ENCODE data around the gene RBM14. TPM values are rescaled to one million over a fixed set of nuclear protein-coding genes. Genes with fewer than 3 reads are reported as not detected.
A peak's percentile ranks its signal among the peaks of the same experiment; 100 is the strongest.

The RBM14 gene
- total and polyA plus RNA-seq, 10 of the 15 experiments (the other 5 are each of a cell fraction or from before 2014, with no cell fraction given) = 5.4 to 140 (median 44.5) TPM

- SMC1A ChIA-PET (ENCODE audit: uncharacterized antibody, unreplicated experiment) = interaction anchor here (2.0 kb wide), 1 partner anchor 13 kb away, joined by 6 read pairs; the partner anchor contains the start of gene RBM4
- POLR2A ChIA-PET = interaction anchor here (2.8 kb wide), 1 partner anchor 13 kb away, joined by 12 read pairs; the partner anchor contains the start of gene RBM4
- intact Hi-C loops (cut with micrococcal nuclease; ENCODE audit: unreplicated experiment) (no loop called here), in situ Hi-C loops (cut with MboI) (no loop called here)
- H3K27me3 ChIP-seq (replicated peaks in 1 of 2; ENCODE audit: control insufficient read depth in 2 of 2, insufficient read depth in 2 of 2, low read length in 1 of 2) = no peaks in the 10 kb centered on the region
- no peak overlapping the region for H3K27ac ChIP-seq (ENCODE audit: control insufficient read depth, insufficient read depth)
- DNase-seq (ENCODE audit: low read depth, low spot score) (no peak), FAIRE-seq (no peak), ATAC-seq (peak; percentile 64)
- no TSS peak for BruUV-seq (replicated peaks)
- 6% methylated on average over 1 of the region's 2 CpGs for WGBS (ENCODE audit: insufficient coverage, insufficient replicate concordance, low lambda C conversion rate, missing lambda C conversion rate)
- no peak overlapping the region for H3K4me3 ChIP-seq
- H3K36me3 ChIP-seq (ENCODE audit: control insufficient read depth in 2 of 2, insufficient read depth in 2 of 2, low read length in 1 of 2) = peaks cover 4 to 29% of the 10 kb centered on the region in 2 experiments
- H2AFZ ChIP-seq (ENCODE audit: control insufficient read depth, low read depth, low read length) = no peak overlapping the region
- RAD21 ChIA-PET (ENCODE audit: unreplicated experiment) = no interaction called here
- CTCF ChIA-PET = no interaction called here
- H3K9me3 ChIP-seq (replicated peaks; ENCODE audit: control insufficient read depth, insufficient read depth, low read length) = no peaks in the 10 kb centered on the region
- no peaks in the 10 kb centered on the region for H3K4me1 ChIP-seq (ENCODE audit: control insufficient read depth, insufficient read depth, low read length)
- peaks cover 14% of the 10 kb centered on the region; the same call in 1 of the 2 replicates for H4K20me1 ChIP-seq (ENCODE audit: control insufficient read depth, insufficient read depth)
- H3K4me2 ChIP-seq (ENCODE audit: control insufficient read depth, insufficient read depth) = no peak overlapping the region
- peak; percentile 42; the same call in 1 of the 2 replicates for TF ChIP-seq RUNX3 (IDR thresholded peaks at IDR 0.05; ENCODE audit: low read length)
- no peak for TF ChIP-seq USF1 (IDR thresholded peaks at IDR 0.05; ENCODE audit: borderline replicate concordance, extremely low read length, insufficient read depth, low read depth, low read length)
- peak; percentile 20; the same call in 1 of the 2 replicates for TF ChIP-seq POLR2A (IDR thresholded peaks at IDR 0.05; ENCODE audit: low read depth, low read length)
- TF ChIP-seq MXI1 (IDR thresholded peaks at IDR 0.05; ENCODE audit: low read depth, low read length) = no peak
- no peak for TF ChIP-seq RAD21 (IDR thresholded peaks at IDR 0.05; ENCODE audit: insufficient read depth, low read depth, low read length)
- no peak overlapping the region for H3K9ac ChIP-seq (ENCODE audit: control insufficient read depth, insufficient read depth, low read length)
- peaks cover 33% of the 10 kb centered on the region for H3K79me2 ChIP-seq (ENCODE audit: control insufficient read depth, insufficient read depth, low read length)
These were observed 34.6 kb downstream of the RBM14 start for GRCh38 chr11:66651016-66651415.

GRCh38 chr11:66652651-66653050 lies 36.2 kb downstream of the RBM14 start:
- no peaks in the 10 kb centered on the region for H3K4me1 ChIP-seq (ENCODE audit: control insufficient read depth, insufficient read depth, low read length)
- in situ Hi-C loops (cut with MboI) (no loop called here), intact Hi-C loops (cut with micrococcal nuclease; ENCODE audit: unreplicated experiment) (no loop called here)
- POLR2A ChIA-PET = interaction anchor here (0.7 to 1.4 kb wide), 3 partner anchors 9 to 36 kb away, joined by 3 to 5 read pairs (median 3); partner anchors contain the start of gene RBM14
- peaks cover 20% of the 10 kb centered on the region for H3K79me2 ChIP-seq (ENCODE audit: control insufficient read depth, insufficient read depth, low read length)
- SMC1A ChIA-PET (ENCODE audit: uncharacterized antibody, unreplicated experiment) = interaction anchor here (0.9 to 2.0 kb wide), 2 partner anchors 10 to 15 kb away, joined by 3 to 6 read pairs; partner anchors contain the start of gene RBM4
- BruUV-seq (replicated peaks) = TSS peak; percentile 21
- no peak overlapping the region for H3K9ac ChIP-seq (ENCODE audit: control insufficient read depth, insufficient read depth, low read length)
- no peak overlapping the region for H3K27ac ChIP-seq (ENCODE audit: control insufficient read depth, insufficient read depth)
- DNase-seq (ENCODE audit: low read depth, low spot score) (no peak), FAIRE-seq (no peak), ATAC-seq (no peak)
- no peaks in the 10 kb centered on the region for H3K9me3 ChIP-seq (replicated peaks; ENCODE audit: control insufficient read depth, insufficient read depth, low read length)
- H3K27me3 ChIP-seq (replicated peaks in 1 of 2; ENCODE audit: control insufficient read depth in 2 of 2, insufficient read depth in 2 of 2, low read length in 1 of 2) = no peaks in the 10 kb centered on the region
- H4K20me1 ChIP-seq (ENCODE audit: control insufficient read depth, insufficient read depth) = peaks cover 7% of the 10 kb centered on the region; the same call in 1 of the 2 replicates
- RAD21 ChIA-PET (ENCODE audit: unreplicated experiment) = no interaction called here
- peaks cover 4 to 21% of the 10 kb centered on the region in 2 experiments for H3K36me3 ChIP-seq (ENCODE audit: control insufficient read depth in 2 of 2, insufficient read depth in 2 of 2, low read length in 1 of 2)
- WGBS (ENCODE audit: insufficient coverage, insufficient replicate concordance, low lambda C conversion rate, missing lambda C conversion rate) = 84% methylated on average over 7 of the region's 7 CpGs
- H3K4me2 ChIP-seq (ENCODE audit: control insufficient read depth, insufficient read depth) = no peak overlapping the region
- no peak overlapping the region for H2AFZ ChIP-seq (ENCODE audit: control insufficient read depth, low read depth, low read length)
- no peak overlapping the region for H3K4me3 ChIP-seq
- CTCF ChIA-PET = interaction anchor here (1.9 kb wide), 1 partner anchor 25 kb away, joined by 5 read pairs; the partner anchor contains the start of gene RBM4B
- TF ChIP-seq TCF12 (IDR thresholded peaks at IDR 0.05; ENCODE audit: low read depth, low read length) (no peak), ZNF384 (IDR thresholded peaks at IDR 0.05; ENCODE audit: borderline replicate concordance, low read depth, low read length) (no peak), REST (IDR thresholded peaks at IDR 0.05; ENCODE audit: low read depth, low read length) (no peak), SMC3 (IDR thresholded peaks at IDR 0.05; ENCODE audit: borderline replicate concordance, low read length) (no peak), RELA (IDR thresholded peaks at IDR 0.05; ENCODE audit: borderline replicate concordance, partially characterized antibody) (no peak), ZBTB33 (IDR thresholded peaks at IDR 0.05) (no peak)
